ENCODE results near the gene ZNF598.

ZNF598 gene

GRCh38 chr16:1987198-1987597 is 22.4 kb downstream of the ZNF598 start:
- Histone ChIP-seq H3K9ac (ENCODE audit: low read length in 2 of 2) (no peak overlapping the region), H3K36me3 (ENCODE audit: control insufficient read depth in 2 of 2, insufficient read depth in 2 of 2, low read length in 2 of 2) (peaks cover 11 to 16% of the 10 kb centered on the region in 2 donors), H3K27ac (ENCODE audit: low read length) (no peak overlapping the region), H3K9me3 (ENCODE audit: control insufficient read depth in 2 of 2, low read length in 2 of 2) (no peaks in the 10 kb centered on the region), H3K27me3 (ENCODE audit: control insufficient read depth in 1 of 2, insufficient read depth in 2 of 2, low read length in 2 of 2) (peaks cover 32% of the 10 kb centered on the region in 2 donors), H3K4me3 (ENCODE audit: low read length in 2 of 2) (no peak overlapping the region), H3K4me1 (ENCODE audit: control insufficient read depth, insufficient read depth, low read length) (peaks cover 39% of the 10 kb centered on the region)

- Histone ChIP-seq H3K27ac (ENCODE audit: low read length) (no peak overlapping the region), H3K27me3 (ENCODE audit: control insufficient read depth in 1 of 2, insufficient read depth in 2 of 2, low read length in 2 of 2) (peaks cover 35 to 38% of the 10 kb centered on the region in 2 donors), H3K9me3 (ENCODE audit: control insufficient read depth in 2 of 2, low read length in 2 of 2) (no peaks in the 10 kb centered on the region), H3K4me3 (ENCODE audit: low read length in 2 of 2) (peak overlapping the region in 1 of 2 donors; percentile 76), H3K4me1 (ENCODE audit: control insufficient read depth, insufficient read depth, low read length) (peaks cover 26% of the 10 kb centered on the region), H3K9ac (ENCODE audit: low read length in 2 of 2) (no peak overlapping the region), H3K36me3 (ENCODE audit: control insufficient read depth in 2 of 2, insufficient read depth in 2 of 2, low read length in 2 of 2) (peaks cover 11 to 16% of the 10 kb centered on the region in 2 donors)
These were observed 24.0 kb downstream of the ZNF598 start for GRCh38 chr16:1985466-1986150.

GRCh38 chr16:1984347-1985225 is 25.0 kb downstream of the ZNF598 start:
- Histone ChIP-seq H3K4me1 (ENCODE audit: control insufficient read depth, insufficient read depth, low read length) (peaks cover 24% of the 10 kb centered on the region), H3K9ac (ENCODE audit: low read length in 2 of 2) (peak overlapping the region; percentile 62 to 72), H3K4me3 (ENCODE audit: low read length in 2 of 2) (peak overlapping the region; percentile 63 to 76), H3K27me3 (ENCODE audit: control insufficient read depth in 1 of 2, insufficient read depth in 2 of 2, low read length in 2 of 2) (peaks cover 40 to 42% of the 10 kb centered on the region in 2 donors), H3K9me3 (ENCODE audit: control insufficient read depth in 2 of 2, low read length in 2 of 2) (no peaks in the 10 kb centered on the region), H3K27ac (ENCODE audit: low read length) (no peak overlapping the region), H3K36me3 (ENCODE audit: control insufficient read depth in 2 of 2, insufficient read depth in 2 of 2, low read length in 2 of 2) (peaks cover 11 to 16% of the 10 kb centered on the region in 2 donors)

- Histone ChIP-seq H3K27me3 (ENCODE audit: control insufficient read depth in 1 of 2, insufficient read depth in 2 of 2, low read length in 2 of 2) (peaks cover 38 to 40% of the 10 kb centered on the region in 2 donors), H3K4me1 (ENCODE audit: control insufficient read depth, insufficient read depth, low read length) (peaks cover 24% of the 10 kb centered on the region), H3K27ac (ENCODE audit: low read length) (no peak within 1 kb of the TSS)
These were observed 25.9 kb downstream of the ZNF598 start, which contains the start of gene GFER for GRCh38 chr16:1983544-1984346. GFER (plus strand) TSS chr16:1984193; CDS start chr16:1984219, 26 bp downstream.

GRCh38 chr16:1982991-1983543 is 26.6 kb downstream of the ZNF598 start:
- H3K27ac ChIP-seq (ENCODE audit: low read length) = no peak overlapping the region
- H3K36me3 ChIP-seq (ENCODE audit: control insufficient read depth in 2 of 2, insufficient read depth in 2 of 2, low read length in 2 of 2) = peaks cover 11 to 18% of the 10 kb centered on the region in 2 donors
- H3K27me3 ChIP-seq (ENCODE audit: control insufficient read depth in 1 of 2, insufficient read depth in 2 of 2, low read length in 2 of 2) = peaks cover 35 to 42% of the 10 kb centered on the region in 2 donors
- H3K9ac ChIP-seq (ENCODE audit: low read length in 2 of 2) = no peak overlapping the region
- H3K4me3 ChIP-seq (ENCODE audit: low read length in 2 of 2) = peak overlapping the region; percentile 63 to 76
- peaks cover 24% of the 10 kb centered on the region for H3K4me1 ChIP-seq (ENCODE audit: control insufficient read depth, insufficient read depth, low read length)
- H3K9me3 ChIP-seq (ENCODE audit: control insufficient read depth in 2 of 2, low read length in 2 of 2) = no peaks in the 10 kb centered on the region

More at GRCh38 chr16:1983544-1984346, 25.9 kb downstream of the ZNF598 start, which contains the start of gene GFER:
- H3K9ac ChIP-seq (ENCODE audit: low read length in 2 of 2) = peak within 1 kb of the TSS; percentile 64 to 72
- H3K36me3 ChIP-seq (ENCODE audit: control insufficient read depth in 2 of 2, insufficient read depth in 2 of 2, low read length in 2 of 2) = peaks cover 11 to 16% of the 10 kb centered on the region in 2 donors
- peak within 1 kb of the TSS; percentile 63 to 76 for H3K4me3 ChIP-seq (ENCODE audit: low read length in 2 of 2)
- H3K9me3 ChIP-seq (ENCODE audit: control insufficient read depth in 2 of 2, low read length in 2 of 2) = no peaks in the 10 kb centered on the region

GRCh38 chr16:1982013-1982433 is 27.6 kb downstream of the ZNF598 start:
- Histone ChIP-seq H3K4me1 (ENCODE audit: control insufficient read depth, insufficient read depth, low read length) (peaks cover 24% of the 10 kb centered on the region), H3K36me3 (ENCODE audit: control insufficient read depth in 2 of 2, insufficient read depth in 2 of 2, low read length in 2 of 2) (peaks cover 20 to 25% of the 10 kb centered on the region in 2 donors), H3K27me3 (ENCODE audit: control insufficient read depth in 1 of 2, insufficient read depth in 2 of 2, low read length in 2 of 2) (peaks cover 40 to 43% of the 10 kb centered on the region in 2 donors), H3K9me3 (ENCODE audit: control insufficient read depth in 2 of 2, low read length in 2 of 2) (no peaks in the 10 kb centered on the region), H3K27ac (ENCODE audit: low read length) (no peak overlapping the region), H3K9ac (ENCODE audit: low read length in 2 of 2) (no peak overlapping the region), H3K4me3 (ENCODE audit: low read length in 2 of 2) (no peak overlapping the region)

GRCh38 chr16:1981398-1981836 is 28.2 kb downstream of the ZNF598 start, which contains the start of gene NOXO1:
NOXO1 (minus strand) TSS chr16:1981469; CDS start chr16:1981179, 290 bp downstream.
- H3K4me3 ChIP-seq (ENCODE audit: low read length in 2 of 2) = no peak within 1 kb of the TSS
- peaks cover 24% of the 10 kb centered on the region for H3K4me1 ChIP-seq (ENCODE audit: control insufficient read depth, insufficient read depth, low read length)
- H3K9ac ChIP-seq (ENCODE audit: low read length in 2 of 2) = no peak within 1 kb of the TSS
- no peak within 1 kb of the TSS for H3K27ac ChIP-seq (ENCODE audit: low read length)
- peaks cover 44 to 46% of the 10 kb centered on the region in 2 donors for H3K27me3 ChIP-seq (ENCODE audit: control insufficient read depth in 1 of 2, insufficient read depth in 2 of 2, low read length in 2 of 2)
- H3K36me3 ChIP-seq (ENCODE audit: control insufficient read depth in 2 of 2, insufficient read depth in 2 of 2, low read length in 2 of 2) = peaks cover 23 to 26% of the 10 kb centered on the region in 2 donors
- H3K9me3 ChIP-seq (ENCODE audit: control insufficient read depth in 2 of 2, low read length in 2 of 2) = no peaks in the 10 kb centered on the region

GRCh38 chr16:1980770-1981087 is 28.9 kb downstream of the ZNF598 start:
- H3K4me1 ChIP-seq (ENCODE audit: control insufficient read depth, insufficient read depth, low read length) = peaks cover 24% of the 10 kb centered on the region
- H3K9me3 ChIP-seq (ENCODE audit: control insufficient read depth in 2 of 2, low read length in 2 of 2) = no peaks in the 10 kb centered on the region
- H3K36me3 ChIP-seq (ENCODE audit: control insufficient read depth in 2 of 2, insufficient read depth in 2 of 2, low read length in 2 of 2) = peaks cover 22 to 26% of the 10 kb centered on the region in 2 donors
- H3K27me3 ChIP-seq (ENCODE audit: control insufficient read depth in 1 of 2, insufficient read depth in 2 of 2, low read length in 2 of 2) = peaks cover 46 to 47% of the 10 kb centered on the region in 2 donors
- no peak overlapping the region for H3K27ac ChIP-seq (ENCODE audit: low read length)
- H3K9ac ChIP-seq (ENCODE audit: low read length in 2 of 2) = no peak overlapping the region
- H3K4me3 ChIP-seq (ENCODE audit: low read length in 2 of 2) = no peak overlapping the region

GRCh38 chr16:1980030-1980769 is 29.4 kb downstream of the ZNF598 start:
- Histone ChIP-seq H3K4me3 (ENCODE audit: low read length in 2 of 2) (no peak overlapping the region), H3K4me1 (ENCODE audit: control insufficient read depth, insufficient read depth, low read length) (peaks cover 20% of the 10 kb centered on the region)

More at GRCh38 chr16:1980030-1980769, 29.4 kb downstream of the ZNF598 start:
- Histone ChIP-seq H3K9ac (ENCODE audit: low read length in 2 of 2) (no peak overlapping the region), H3K36me3 (ENCODE audit: control insufficient read depth in 2 of 2, insufficient read depth in 2 of 2, low read length in 2 of 2) (peaks cover 27 to 29% of the 10 kb centered on the region in 2 donors), H3K27ac (ENCODE audit: low read length) (no peak overlapping the region), H3K9me3 (ENCODE audit: control insufficient read depth in 2 of 2, low read length in 2 of 2) (no peaks in the 10 kb centered on the region), H3K27me3 (ENCODE audit: control insufficient read depth in 1 of 2, insufficient read depth in 2 of 2, low read length in 2 of 2) (peaks cover 46 to 49% of the 10 kb centered on the region in 2 donors)

Measured in stomach smooth muscle (tissue), 2 donors.